ENCODE measurements around the gene FRMD8. TPM values are rescaled to one million over a fixed set of nuclear protein-coding genes. Genes with fewer than 3 reads are reported as not detected.
A peak's percentile ranks its signal among the peaks of the same experiment; 100 is the strongest.

FRMD8 gene
- total RNA-seq, 1 donor from 2014 or later: 53.3 TPM

GRCh38 chr11:65437436-65438227 lies 51.2 kb downstream of the FRMD8 start:
- intact Hi-C loops (cut with DNase I): no loop called here

DNA sequence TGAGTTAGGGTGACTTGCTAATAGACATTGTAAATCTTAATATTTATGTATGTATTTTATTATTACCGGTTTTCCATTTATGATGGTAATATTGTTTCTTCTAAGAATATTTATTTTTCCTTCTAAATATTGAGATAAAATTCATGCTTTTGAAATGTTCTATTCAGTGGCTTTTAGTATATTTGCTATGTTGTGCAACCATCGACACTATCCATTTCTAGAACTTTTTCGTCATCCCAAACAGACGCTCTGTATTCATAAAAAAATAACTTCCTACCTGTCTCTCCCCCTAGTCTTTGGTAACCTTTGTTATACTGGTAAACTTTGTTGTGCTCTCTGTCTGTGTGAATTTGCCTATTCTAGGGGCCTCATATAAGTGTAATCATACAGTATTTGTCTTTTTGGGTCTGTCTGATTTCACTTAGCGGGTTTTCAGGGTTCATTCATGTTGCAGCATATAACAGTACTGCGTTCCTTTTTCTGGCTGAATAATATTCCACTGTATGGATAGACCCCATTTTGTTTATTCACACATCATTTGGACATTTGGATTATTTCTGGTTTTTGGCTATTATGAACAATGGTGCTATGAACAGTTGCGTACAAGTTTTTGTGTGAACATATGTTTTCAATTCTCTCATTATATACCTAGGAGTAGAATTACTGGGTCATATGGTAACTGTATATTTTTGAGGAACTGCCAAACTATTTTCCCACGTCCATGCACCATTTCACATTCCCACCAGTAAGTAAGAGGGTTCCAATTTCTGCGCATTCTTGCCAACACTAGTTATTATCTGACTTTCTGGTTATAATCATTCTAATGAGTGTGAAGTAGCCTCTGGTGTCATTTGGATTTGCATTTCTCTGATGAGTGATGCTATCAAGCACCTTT lies 52.1 kb downstream of the FRMD8 start:
- H3K9me3 ChIP-seq: no peaks in the 10 kb centered on the region
- TF ChIP-seq CTCF (IDR thresholded peaks at IDR 0.05) (no peak), POLR2AphosphoS5 (IDR thresholded peaks at IDR 0.05; ENCODE audit: insufficient read depth in 1 of 2, low read depth in 1 of 2) (no peak), POLR2A (IDR thresholded peaks at IDR 0.05) (no peak)
- no peak overlapping the region for H3K4me3 ChIP-seq
- intact Hi-C loops (cut with DNase I): no loop called here
- H3K36me3 ChIP-seq: peaks cover 0 to 61% of the 10 kb centered on the region in 2 donors
- peaks cover 83% of the 10 kb centered on the region for H3K4me1 ChIP-seq
- H3K27ac ChIP-seq: peak overlapping the region; percentile 65
- DNase-seq (ENCODE audit: extremely low spot score in 2 of 2): no peak
- no peaks in the 10 kb centered on the region for H3K27me3 ChIP-seq

More at GRCh38 chr11:65437436-65438227, 51.2 kb downstream of the FRMD8 start:
- peak in 1 of 2 donors; percentile 37 for TF ChIP-seq POLR2AphosphoS5 (IDR thresholded peaks at IDR 0.05; ENCODE audit: insufficient read depth in 1 of 2, low read depth in 1 of 2)
- no peak for TF ChIP-seq POLR2A (IDR thresholded peaks at IDR 0.05)
- H3K27me3 ChIP-seq: no peaks in the 10 kb centered on the region
- H3K4me1 ChIP-seq: peaks cover 83% of the 10 kb centered on the region
- peak overlapping the region; percentile 65 for H3K27ac ChIP-seq
- no peak overlapping the region for H3K4me3 ChIP-seq
- H3K36me3 ChIP-seq: peaks cover 0 to 53% of the 10 kb centered on the region in 2 donors
- no peak for DNase-seq (ENCODE audit: extremely low spot score in 2 of 2)
- no peaks in the 10 kb centered on the region for H3K9me3 ChIP-seq

DNA sequence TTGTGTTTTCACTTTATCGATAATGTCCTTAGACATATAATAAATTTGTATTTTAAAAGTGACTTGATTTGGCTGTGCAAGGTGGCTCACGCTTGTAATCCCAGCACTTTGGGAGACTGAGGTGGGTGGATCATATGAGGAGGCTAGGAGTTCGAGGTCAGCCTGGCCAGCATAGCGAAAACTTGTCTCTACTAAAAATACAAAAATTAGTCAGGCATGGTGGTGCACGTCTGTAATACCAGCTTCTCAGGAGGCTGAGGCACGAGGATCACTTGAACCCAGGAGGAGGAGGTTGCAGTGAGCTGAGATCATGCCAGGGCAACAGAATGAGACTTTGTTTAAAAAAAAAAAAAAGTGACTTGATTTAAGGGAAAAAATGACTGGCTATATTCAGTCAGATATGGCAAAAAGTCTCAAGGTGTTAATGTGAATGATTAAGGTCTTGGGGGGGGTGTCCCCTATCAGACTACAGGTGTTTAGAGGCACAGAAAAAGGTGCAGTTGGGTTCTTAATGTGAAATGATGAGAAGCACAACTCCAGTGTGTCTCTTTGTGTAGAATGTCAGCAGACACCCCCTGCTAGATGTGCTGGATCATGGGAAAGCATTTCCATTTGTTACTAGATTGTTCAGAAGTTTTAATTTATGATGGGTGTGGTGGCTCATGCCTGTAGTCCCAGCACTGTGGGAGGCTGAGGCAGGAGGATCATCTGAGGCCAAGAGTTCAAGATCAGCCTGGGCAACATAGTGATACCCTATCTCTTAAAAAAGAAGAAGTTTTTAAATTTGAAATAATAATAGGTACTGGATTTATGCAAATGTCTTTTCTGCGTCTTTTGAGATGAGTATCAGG lies 53.1 kb downstream of the FRMD8 start:
- TF ChIP-seq POLR2A (IDR thresholded peaks at IDR 0.05) (no peak), POLR2AphosphoS5 (IDR thresholded peaks at IDR 0.05; ENCODE audit: insufficient read depth in 1 of 2, low read depth in 1 of 2) (no peak), CTCF (IDR thresholded peaks at IDR 0.05) (no peak)
- peak overlapping the region; percentile 65 for H3K27ac ChIP-seq
- H3K36me3 ChIP-seq: peaks cover 0 to 63% of the 10 kb centered on the region in 2 donors
- peaks cover 87% of the 10 kb centered on the region for H3K4me1 ChIP-seq
- H3K9me3 ChIP-seq: no peaks in the 10 kb centered on the region
- no peak overlapping the region for H3K4me3 ChIP-seq
- intact Hi-C loops (cut with DNase I): no loop called here
- DNase-seq (ENCODE audit: extremely low spot score in 2 of 2): no peak
- no peaks in the 10 kb centered on the region for H3K27me3 ChIP-seq

- Histone ChIP-seq H3K27ac (peak overlapping the region; percentile 65), H3K4me3 (no peak overlapping the region), H3K4me1 (peaks cover 88% of the 10 kb centered on the region), H3K9me3 (no peaks in the 10 kb centered on the region), H3K36me3 (peaks cover 0 to 56% of the 10 kb centered on the region in 2 donors), H3K27me3 (no peaks in the 10 kb centered on the region)
- TF ChIP-seq POLR2A (IDR thresholded peaks at IDR 0.05) (no peak), CTCF (IDR thresholded peaks at IDR 0.05) (no peak), POLR2AphosphoS5 (IDR thresholded peaks at IDR 0.05; ENCODE audit: insufficient read depth in 1 of 2, low read depth in 1 of 2) (no peak)
- intact Hi-C loops (cut with DNase I): no loop called here
- DNase-seq (ENCODE audit: extremely low spot score in 2 of 2): no peak
Measured at GRCh38 chr11:65440831-65441499, 54.5 kb downstream of the FRMD8 start.
